ENCODE results near the gene XPO4. TPM values are rescaled to one million over a fixed set of nuclear protein-coding genes. Genes with fewer than 3 reads are reported as not detected.
A peak's percentile ranks its signal among the peaks of the same experiment; 100 is the strongest.
"Not testable (repeated sequence)": the region's sequence is repeated elsewhere in the genome, so short reads cannot be mapped to it uniquely, and the experiment has no call there.

The XPO4 gene
- polyA plus RNA-seq, 4 donors = 14.0 to 20.8 (median 19.4) TPM

GRCh38 chr13:20796791-20797508 lies 105.6 kb downstream of the XPO4 start:
- DNase-seq (ENCODE audit: low read depth in 4 of 4, low spot score in 3 of 4) = no peak

- no peak for DNase-seq (ENCODE audit: low read depth in 4 of 4, low spot score in 3 of 4)
Measured at GRCh38 chr13:20789665-20790064, 112.9 kb downstream of the XPO4 start.

GRCh38 chr13:20788312-20788711 lies 114.2 kb downstream of the XPO4 start:
- no peak for DNase-seq (ENCODE audit: low read depth in 4 of 4, low spot score in 3 of 4)

GRCh38 chr13:20787180-20787579 lies 115.4 kb downstream of the XPO4 start:
- no peak for DNase-seq (ENCODE audit: low read depth in 4 of 4, low spot score in 3 of 4)

GRCh38 chr13:20782116-20782708 lies 120.3 kb downstream of the XPO4 start:
- DNase-seq (ENCODE audit: low read depth in 4 of 4, low spot score in 3 of 4) = no peak

- DNase-seq (ENCODE audit: low read depth in 4 of 4, low spot score in 3 of 4) = no peak
Measured at GRCh38 chr13:20780317-20780716, 122.2 kb downstream of the XPO4 start.

- DNase-seq (ENCODE audit: low read depth in 4 of 4, low spot score in 3 of 4) = no peak
Measured at GRCh38 chr13:20779405-20779804, 123.1 kb downstream of the XPO4 start.

- no peak for DNase-seq (ENCODE audit: low read depth in 4 of 4, low spot score in 3 of 4)
Measured at GRCh38 chr13:20778311-20778710, 124.2 kb downstream of the XPO4 start.

GRCh38 chr13:20776751-20777150 lies 125.8 kb downstream of the XPO4 start:
- no peak for DNase-seq (ENCODE audit: low read depth in 4 of 4, low spot score in 3 of 4)

GRCh38 chr13:20775961-20776360 lies 126.6 kb downstream of the XPO4 start:
- DNase-seq (ENCODE audit: low read depth in 4 of 4, low spot score in 3 of 4) = no peak

- no peak for DNase-seq (ENCODE audit: low read depth in 4 of 4, low spot score in 3 of 4)
Measured at GRCh38 chr13:20774746-20775145, 127.8 kb downstream of the XPO4 start.

- DNase-seq (ENCODE audit: low read depth in 4 of 4, low spot score in 3 of 4) = peak; percentile 78 to 87 (median 85)
Measured at GRCh38 chr13:20773194-20774080, 129.1 kb downstream of the XPO4 start, which contains the start of gene EEF1AKMT1. TSS of gene EEF1AKMT1 (minus strand) at chr13:20773961. CDS start at chr13:20757598, 16,363 bp downstream.

- DNase-seq (ENCODE audit: low read depth in 4 of 4, low spot score in 3 of 4) = no peak
Measured at GRCh38 chr13:20772401-20773131, 130.0 kb downstream of the XPO4 start.

GRCh38 chr13:20769834-20770233 lies 132.7 kb downstream of the XPO4 start:
- DNase-seq (ENCODE audit: low read depth in 4 of 4, low spot score in 3 of 4) = no peak

GRCh38 chr13:20769091-20769490 lies 133.5 kb downstream of the XPO4 start:
- no peak for DNase-seq (ENCODE audit: low read depth in 4 of 4, low spot score in 3 of 4)

- no peak for DNase-seq (ENCODE audit: low read depth in 4 of 4, low spot score in 3 of 4)
Measured at GRCh38 chr13:20767309-20767943, 135.1 kb downstream of the XPO4 start.

- no peak for DNase-seq (ENCODE audit: low read depth in 4 of 4, low spot score in 3 of 4)
Measured at GRCh38 chr13:20760872-20761271, 141.7 kb downstream of the XPO4 start.

- DNase-seq (ENCODE audit: low read depth in 4 of 4, low spot score in 3 of 4) = no peak
Measured at GRCh38 chr13:20754009-20754408, 148.5 kb downstream of the XPO4 start.

- DNase-seq (ENCODE audit: low read depth in 4 of 4, low spot score in 3 of 4) = no peak
Measured at GRCh38 chr13:20749377-20749776, 153.2 kb downstream of the XPO4 start.

- not testable (repeated sequence) for DNase-seq (ENCODE audit: low read depth in 4 of 4, low spot score in 3 of 4)
Measured at GRCh38 chr13:20743830-20744404, 158.6 kb downstream of the XPO4 start.

Data from left renal pelvis (tissue), 4 donors.